ENCODE data around the gene TRIM71. TPM values are rescaled to one million over a fixed set of nuclear protein-coding genes. Genes with fewer than 3 reads are reported as not detected.

Gene TRIM71
- total RNA-seq, 1 experiment from 2014 or later: 0.18 TPM

GRCh38 chr3:32835049-32835371 is 17.2 kb downstream of the TRIM71 start:
- CTCF ChIA-PET: no interaction called here
- ATAC-seq (no peak), DNase-seq (ENCODE audit: low read depth, low spot score) (no peak)
- in situ Hi-C loops (cut with HindIII; ENCODE audit: low pct_unique_long_range_greater_than_20kb, low sequenced_read_pairs): no loop called here
- H3K4me1 ChIP-seq (ENCODE audit: control insufficient read depth, insufficient read depth, low read length): no peaks in the 10 kb centered on the region
- no peaks in the 10 kb centered on the region for H3K9me3 ChIP-seq (ENCODE audit: control insufficient read depth, insufficient read depth, low read depth, low read length)
- peaks cover 11% of the 10 kb centered on the region for H3K27me3 ChIP-seq (ENCODE audit: control insufficient read depth, insufficient read depth, low read length)
- POLR2A ChIA-PET: no interaction called here
- H3K4me3 ChIP-seq (ENCODE audit: low read depth in 2 of 2, low read length in 2 of 2): no peak overlapping the region
- no TSS peak for BruUV-seq (replicated peaks)
- intact Hi-C loops (cut with micrococcal nuclease; ENCODE audit: unreplicated experiment): no loop called here
- H3K27ac ChIP-seq (ENCODE audit: low read length): no peak overlapping the region
- no peaks in the 10 kb centered on the region for H3K36me3 ChIP-seq (ENCODE audit: control insufficient read depth, insufficient read depth, low read length)
- TF ChIP-seq REST (IDR thresholded peaks at IDR 0.05; ENCODE audit: insufficient read depth in 1 of 2, low read depth in 2 of 2, low read length in 1 of 2) (no peak), CTCF (IDR thresholded peaks at IDR 0.05) (no peak), SIN3A (IDR thresholded peaks at IDR 0.05; ENCODE audit: borderline replicate concordance, insufficient read depth, low read depth, low read length) (no peak), POLR2AphosphoS5 (IDR thresholded peaks at IDR 0.05; ENCODE audit: low read depth, low read length) (no peak), TCF7L2 (IDR thresholded peaks at IDR 0.05; ENCODE audit: low read depth, low read length) (no peak)

GRCh38 chr3:32835961-32836360 is 18.2 kb downstream of the TRIM71 start:
- H3K4me3 ChIP-seq (ENCODE audit: low read depth in 2 of 2, low read length in 2 of 2): no peak overlapping the region
- CTCF ChIA-PET: no interaction called here
- DNase-seq (ENCODE audit: low read depth, low spot score) (no peak), ATAC-seq (no peak)
- BruUV-seq (replicated peaks): no TSS peak
- no peaks in the 10 kb centered on the region for H3K9me3 ChIP-seq (ENCODE audit: control insufficient read depth, insufficient read depth, low read depth, low read length)
- TF ChIP-seq POLR2AphosphoS5 (IDR thresholded peaks at IDR 0.05; ENCODE audit: low read depth, low read length) (no peak), TCF7L2 (IDR thresholded peaks at IDR 0.05; ENCODE audit: low read depth, low read length) (no peak), SIN3A (IDR thresholded peaks at IDR 0.05; ENCODE audit: borderline replicate concordance, insufficient read depth, low read depth, low read length) (no peak), REST (IDR thresholded peaks at IDR 0.05; ENCODE audit: insufficient read depth in 1 of 2, low read depth in 2 of 2, low read length in 1 of 2) (no peak), CTCF (IDR thresholded peaks at IDR 0.05) (no peak)
- H3K27ac ChIP-seq (ENCODE audit: low read length): no peak overlapping the region
- no peaks in the 10 kb centered on the region for H3K4me1 ChIP-seq (ENCODE audit: control insufficient read depth, insufficient read depth, low read length)
- no peaks in the 10 kb centered on the region for H3K36me3 ChIP-seq (ENCODE audit: control insufficient read depth, insufficient read depth, low read length)
- intact Hi-C loops (cut with micrococcal nuclease; ENCODE audit: unreplicated experiment): no loop called here
- in situ Hi-C loops (cut with HindIII; ENCODE audit: low pct_unique_long_range_greater_than_20kb, low sequenced_read_pairs): no loop called here
- POLR2A ChIA-PET: no interaction called here
- peaks cover 11% of the 10 kb centered on the region for H3K27me3 ChIP-seq (ENCODE audit: control insufficient read depth, insufficient read depth, low read length)

Measured in Panc1 (cell line).